Omental fat pad (tissue), 4 donors: ENCODE measurements around the gene PHF11. TPM values are rescaled to one million over a fixed set of nuclear protein-coding genes. Genes with fewer than 3 reads are reported as not detected.
"Not testable (repeated sequence)": the region's sequence is repeated elsewhere in the genome, so short reads cannot be mapped to it uniquely, and the experiment has no call there.

Experiments used
- ATAC-seq: fragments of 150-250 bp; one replicate; pipeline ENCODE4 v1.9.1; 2016; ENCODE audit warnings: mild to moderate bottlenecking, moderate library complexity; ENCODE audit not compliant: low FRiP score
- DNase-seq: peaks from one replicate; pipeline ENCODE4 v3.0.0-alpha.2; 2019; ENCODE audit warnings: low spot score
- total RNA-seq, 4 donors: library from RNA; depleted of rRNA; stranded (reverse); fragments of >200 nt; gene quantifications; one replicate each; pipeline ENCODE4 v1.1.0, GENCODE V29; 2016
- TF ChIP-seq, protein P1 (sequence below), 3 donors: fragments of 450-650 bp; IDR thresholded peaks; one replicate each; pipeline ENCODE4 v1.5.1; 2016 to 2017; ENCODE audit warnings: antibody characterized with exemption in 3 of 3, mild to moderate bottlenecking in 3 of 3, moderate library complexity in 2 of 3

The PHF11 gene
- total RNA-seq, 4 donors from 2014 or later = 22.9 to 54.2 (median 26.9) TPM

DNA sequence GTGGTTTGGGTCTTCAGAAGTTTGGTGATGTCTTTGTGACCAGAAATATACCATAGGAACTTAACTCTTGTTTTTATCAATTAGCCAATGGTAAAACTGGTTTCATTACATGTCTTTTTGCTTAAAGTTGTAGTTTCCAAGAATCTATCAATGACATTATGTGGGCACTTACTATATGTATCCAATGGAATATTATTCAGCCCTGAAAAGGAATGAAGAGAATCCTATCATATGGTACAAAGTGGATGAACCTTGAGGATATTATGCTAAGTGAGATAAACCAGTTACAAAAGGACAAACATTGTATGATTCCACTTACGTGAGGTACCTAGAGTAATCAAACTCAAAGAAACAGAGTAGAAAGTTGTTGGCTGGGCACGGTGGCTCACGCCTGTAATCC, 63.3 kb downstream of the PHF11 start:
- TF ChIP-seq, protein P1, sequence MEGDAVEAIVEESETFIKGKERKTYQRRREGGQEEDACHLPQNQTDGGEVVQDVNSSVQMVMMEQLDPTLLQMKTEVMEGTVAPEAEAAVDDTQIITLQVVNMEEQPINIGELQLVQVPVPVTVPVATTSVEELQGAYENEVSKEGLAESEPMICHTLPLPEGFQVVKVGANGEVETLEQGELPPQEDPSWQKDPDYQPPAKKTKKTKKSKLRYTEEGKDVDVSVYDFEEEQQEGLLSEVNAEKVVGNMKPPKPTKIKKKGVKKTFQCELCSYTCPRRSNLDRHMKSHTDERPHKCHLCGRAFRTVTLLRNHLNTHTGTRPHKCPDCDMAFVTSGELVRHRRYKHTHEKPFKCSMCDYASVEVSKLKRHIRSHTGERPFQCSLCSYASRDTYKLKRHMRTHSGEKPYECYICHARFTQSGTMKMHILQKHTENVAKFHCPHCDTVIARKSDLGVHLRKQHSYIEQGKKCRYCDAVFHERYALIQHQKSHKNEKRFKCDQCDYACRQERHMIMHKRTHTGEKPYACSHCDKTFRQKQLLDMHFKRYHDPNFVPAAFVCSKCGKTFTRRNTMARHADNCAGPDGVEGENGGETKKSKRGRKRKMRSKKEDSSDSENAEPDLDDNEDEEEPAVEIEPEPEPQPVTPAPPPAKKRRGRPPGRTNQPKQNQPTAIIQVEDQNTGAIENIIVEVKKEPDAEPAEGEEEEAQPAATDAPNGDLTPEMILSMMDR (IDR thresholded peaks at IDR 0.05) = no peak
- ATAC-seq (no peak), DNase-seq (no peak)

DNA sequence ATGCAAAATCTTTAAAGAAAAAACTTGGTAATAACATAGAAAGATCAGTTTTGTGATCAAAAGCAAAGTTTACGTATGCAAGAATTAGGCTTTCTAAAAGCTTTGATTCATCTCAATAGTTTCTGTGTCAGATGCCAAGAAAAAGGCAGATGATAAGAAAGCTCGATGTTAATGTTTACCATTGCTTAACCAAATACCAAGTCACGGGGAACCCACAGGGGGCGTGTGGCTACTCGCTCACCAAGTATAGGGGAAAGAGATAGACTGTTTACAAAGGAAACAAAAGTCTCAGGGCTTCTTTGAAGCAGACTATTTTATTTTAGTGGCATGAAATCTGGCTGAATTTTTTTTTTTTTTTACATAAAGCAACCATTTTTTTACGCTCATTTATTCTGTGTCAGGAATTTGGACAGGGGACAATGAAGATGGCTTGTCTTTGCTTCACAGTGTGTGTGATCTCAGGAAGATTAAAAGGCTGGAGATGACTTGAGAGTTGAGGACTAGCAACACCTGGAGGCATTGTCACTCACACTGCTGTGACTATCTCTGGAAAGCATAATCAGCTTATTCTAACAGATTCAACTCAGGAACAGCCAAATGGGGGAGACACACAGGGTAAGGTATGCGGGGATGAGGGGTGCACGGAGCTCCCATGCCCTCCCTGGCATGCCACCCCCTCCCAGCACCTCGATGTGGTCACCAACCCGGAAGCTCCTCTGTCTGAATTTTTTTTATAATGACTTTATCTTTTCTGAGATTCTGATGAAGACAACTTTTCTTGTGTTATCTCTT, 64.7 kb downstream of the PHF11 start:
- TF ChIP-seq, protein P1 (IDR thresholded peaks at IDR 0.05) = no peak
- no peak for DNase-seq
- peak; percentile 77 for ATAC-seq

DNA sequence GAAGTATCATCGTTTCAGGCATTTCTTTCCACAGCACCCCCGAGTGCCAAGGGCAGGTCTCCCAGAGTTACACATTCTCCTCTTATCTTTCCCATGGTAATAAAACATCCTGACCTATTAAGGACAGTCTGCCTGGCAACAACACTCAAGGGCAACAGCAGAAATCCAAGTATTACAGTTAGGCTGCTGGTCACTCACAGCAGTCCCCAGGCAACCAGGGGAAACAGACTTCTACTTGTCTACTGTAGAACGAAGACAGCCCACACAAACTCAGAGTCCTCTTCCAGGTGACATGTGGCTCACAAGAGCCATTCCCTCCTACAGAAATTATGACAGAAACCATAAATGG, 65.3 kb downstream of the PHF11 start:
- DNase-seq (no peak), ATAC-seq (peak; percentile 22)
- TF ChIP-seq, protein P1 (IDR thresholded peaks at IDR 0.05) = no peak

DNA sequence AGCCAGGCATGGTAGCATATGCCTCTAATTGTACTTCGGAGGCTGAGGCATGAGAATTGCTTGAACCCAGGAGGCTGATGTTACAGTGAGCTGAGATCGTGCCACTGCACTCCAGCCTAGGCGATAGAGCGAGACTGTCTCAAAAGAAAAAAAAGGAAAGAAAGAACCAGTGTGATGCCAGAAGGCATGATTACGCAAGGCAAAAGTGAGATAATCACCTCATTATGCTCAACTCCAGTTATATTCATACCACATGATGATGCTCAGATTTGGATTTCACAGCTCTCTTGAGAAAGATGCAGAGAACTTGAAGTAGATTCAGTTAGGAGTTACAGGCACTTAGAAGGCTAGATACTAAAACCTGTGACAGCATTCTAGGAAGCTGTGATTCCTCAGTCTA, 67.8 kb downstream of the PHF11 start:
- TF ChIP-seq, protein P1 (IDR thresholded peaks at IDR 0.05) = no peak
- no peak for ATAC-seq
- no peak for DNase-seq

DNA sequence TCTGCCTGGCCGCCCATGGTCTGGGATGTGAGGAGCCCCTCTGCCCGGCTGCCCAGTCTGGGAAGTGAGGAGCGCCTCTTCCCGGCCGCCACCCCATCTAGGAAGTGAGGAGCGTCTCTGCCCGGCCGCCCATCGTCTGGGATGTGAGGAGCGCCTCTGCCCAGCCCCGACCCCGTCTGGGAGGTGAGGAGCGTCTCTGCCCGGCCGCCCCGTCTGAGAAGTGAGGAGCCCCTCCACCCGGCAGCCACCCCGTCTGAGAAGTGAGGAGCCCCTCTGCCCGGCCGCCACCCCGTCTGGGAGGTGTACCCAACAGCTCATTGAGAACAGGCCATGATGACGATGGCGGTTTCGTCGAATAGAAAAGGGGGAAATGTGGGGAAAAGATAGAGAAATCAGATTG, 69.7 kb downstream of the PHF11 start:
- not testable (repeated sequence) for ATAC-seq, DNase-seq

DNA sequence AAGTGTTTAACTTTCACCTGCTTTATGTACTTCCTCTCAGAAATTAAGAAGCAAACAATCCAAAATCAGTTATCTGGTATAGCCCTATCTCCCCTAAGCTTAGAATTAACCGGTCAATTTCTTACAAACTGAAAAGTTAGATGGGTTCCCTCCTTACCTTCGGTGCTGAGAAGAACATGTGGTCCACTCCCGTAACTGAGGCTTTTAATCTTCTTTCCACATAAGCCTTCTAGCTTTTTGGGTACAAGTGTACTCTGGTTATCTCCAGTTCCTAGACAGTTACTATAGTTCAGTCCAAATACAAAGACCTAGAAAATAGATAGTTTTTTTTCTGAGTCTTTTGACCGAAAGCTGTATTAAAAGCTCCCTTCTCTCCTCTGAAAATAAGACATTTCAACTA, 70.7 kb downstream of the PHF11 start:
- DNase-seq = no peak
- no peak for ATAC-seq

DNA sequence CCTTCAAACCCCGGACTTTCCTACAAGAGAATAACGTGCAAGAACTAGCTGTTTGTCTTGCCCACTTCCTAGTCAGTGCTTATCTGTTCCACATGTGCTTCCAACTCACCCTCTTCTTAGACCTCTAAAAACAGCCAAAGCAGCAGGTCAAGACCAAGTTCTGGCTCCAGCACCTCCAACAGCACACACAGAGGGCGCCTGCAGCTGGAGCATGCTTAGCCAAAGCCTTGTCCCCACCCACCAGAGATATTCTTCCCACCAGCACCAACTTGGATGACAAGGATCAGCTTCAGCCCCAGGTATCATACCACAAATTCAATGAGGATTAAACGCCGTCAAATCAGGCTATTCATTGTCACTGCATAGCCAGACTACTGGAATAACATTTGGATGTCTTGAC, 71.7 kb downstream of the PHF11 start:
- DNase-seq (no peak), ATAC-seq (no peak)
- TF ChIP-seq, protein P1 (IDR thresholded peaks at IDR 0.05) = no peak

More for the DNA sequence above, 70.7 kb downstream of the PHF11 start:
- TF ChIP-seq, protein P1 (IDR thresholded peaks at IDR 0.05) = no peak
